Fibroblast of gingiva (primary cell): ENCODE data around the gene OR1F1.
A peak's percentile ranks its signal among the peaks of the same experiment; 100 is the strongest.
"Not testable (repeated sequence)": the region's sequence is repeated elsewhere in the genome, so short reads cannot be mapped to it uniquely, and the experiment has no call there.

ENCODE experiments used
- DNase-seq: peaks from one replicate; pipeline ENCODE4 v3.0.0-alpha.2; 2011; ENCODE audit warnings: low read depth

Gene OR1F1

DNA sequence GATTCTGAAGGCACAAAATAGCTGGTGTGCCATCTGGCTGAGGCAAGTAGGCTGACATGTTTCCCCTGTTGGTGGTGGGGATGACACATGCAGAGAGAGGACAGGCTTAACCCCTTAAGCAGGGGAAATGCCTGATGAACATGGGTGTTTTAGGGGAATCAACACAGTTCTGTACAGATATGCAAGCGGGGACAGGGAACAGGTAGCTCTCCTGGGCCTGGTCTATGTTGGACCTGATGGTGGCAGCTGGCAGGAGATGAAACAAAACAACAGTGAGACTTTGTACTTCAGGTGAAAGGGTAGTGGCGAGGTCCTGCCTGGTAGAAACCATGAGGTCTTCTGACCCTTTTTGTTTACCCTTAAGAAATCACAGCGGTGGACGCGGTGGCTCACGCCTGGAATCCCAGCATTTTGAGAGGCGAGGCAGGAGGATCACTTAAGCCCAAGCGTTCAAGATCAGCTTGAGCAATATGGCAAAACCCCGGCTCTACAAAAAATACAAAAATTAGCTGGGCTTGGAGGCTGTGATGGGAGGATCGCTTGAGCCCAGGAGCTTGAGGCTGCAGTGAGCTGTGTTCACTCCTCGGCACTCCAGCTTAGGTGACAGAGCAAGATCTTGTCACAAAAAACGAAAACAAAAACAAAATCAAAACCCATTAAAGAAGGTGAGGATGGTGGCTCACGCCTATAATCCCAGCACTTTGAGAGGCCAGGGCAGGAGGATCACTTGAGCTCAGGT lies 10.5 kb downstream of the OR1F1 start:
- no peak for DNase-seq

GRCh38 chr16:3202903-3203539 lies 15.0 kb downstream of the OR1F1 start:
- DNase-seq = no peak

- DNase-seq = not testable (repeated sequence)
Observed at GRCh38 chr16:3205939-3206338, 17.9 kb downstream of the OR1F1 start.

DNA sequence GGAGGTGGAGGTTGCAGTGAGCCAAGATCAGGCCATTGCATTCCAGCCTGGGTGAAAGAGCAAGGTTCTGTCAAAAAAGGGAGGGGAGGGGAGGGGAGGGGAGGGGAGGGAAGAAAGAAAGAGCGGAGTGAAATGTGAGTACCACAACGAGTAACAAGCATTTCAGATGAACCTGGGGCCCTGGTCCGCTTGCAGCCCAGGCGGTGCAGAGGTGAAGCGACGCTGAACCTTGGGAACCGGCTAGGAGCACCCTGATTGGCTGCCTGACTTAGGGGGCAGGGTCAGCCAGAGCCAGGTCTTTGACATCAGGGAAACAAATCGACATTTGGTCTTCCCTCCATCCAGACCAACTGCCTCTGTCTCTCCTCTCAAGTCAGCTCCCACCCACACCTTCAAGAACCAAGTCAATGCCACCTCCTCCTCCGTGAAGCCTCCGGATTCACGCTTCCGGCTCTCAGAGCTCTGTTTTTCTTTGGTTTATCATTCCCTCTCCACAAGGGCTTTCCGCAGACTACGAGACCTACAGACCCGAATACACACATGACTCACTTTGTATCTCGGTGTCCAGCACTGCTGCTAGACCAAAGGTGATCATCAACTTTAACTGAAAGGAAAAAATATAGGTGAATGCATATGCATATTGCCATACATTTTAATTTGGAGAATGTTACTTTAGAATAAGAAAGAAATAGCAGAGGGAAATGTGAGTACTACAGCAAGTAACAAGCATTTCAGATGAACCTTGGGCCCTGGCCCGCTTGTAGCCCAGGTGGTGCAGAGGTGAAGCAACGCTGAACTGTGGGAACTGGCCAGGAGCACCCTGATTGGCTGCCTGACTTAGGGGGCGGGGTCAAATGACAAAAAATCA lies 19.3 kb downstream of the OR1F1 start:
- no peak for DNase-seq

DNA sequence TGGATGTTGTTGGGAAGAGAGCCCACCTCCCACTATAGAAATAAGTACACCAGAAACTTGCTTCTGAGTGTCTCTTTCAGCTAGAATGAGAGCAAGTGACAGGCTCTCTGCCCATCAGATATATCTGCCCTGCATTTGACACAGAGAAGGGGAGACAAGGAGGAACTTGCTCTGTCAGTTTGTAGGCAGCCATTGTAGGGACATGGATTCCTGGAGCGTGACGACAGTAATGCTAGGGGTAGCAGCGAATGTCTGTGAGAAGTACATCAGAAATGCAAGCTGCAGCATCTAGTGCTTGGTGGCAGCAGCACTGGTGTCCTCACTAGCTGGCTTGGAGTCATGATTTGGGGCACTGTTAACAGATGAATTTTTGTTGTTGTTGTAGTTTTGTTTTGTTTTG lies 24.0 kb downstream of the OR1F1 start:
- no peak for DNase-seq

DNA sequence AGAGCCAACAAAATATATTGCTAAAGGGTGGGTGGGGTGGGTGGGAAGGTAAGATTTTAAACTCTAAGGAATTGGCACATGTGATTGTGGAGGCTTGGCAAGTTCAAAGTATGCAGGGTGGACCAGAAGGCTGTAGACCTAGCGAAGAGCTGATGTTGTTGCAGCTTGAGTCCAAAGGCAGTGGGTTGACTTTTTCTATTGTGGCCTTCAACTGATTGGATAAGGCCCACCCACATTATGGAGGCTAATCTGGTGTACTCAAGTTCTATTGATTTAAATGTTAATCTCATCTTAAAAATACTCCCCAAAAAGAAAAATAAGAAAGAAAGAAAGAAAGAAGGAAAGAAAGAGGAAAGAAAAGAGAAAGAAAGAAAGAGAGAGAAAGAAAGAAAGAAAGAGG lies 24.6 kb downstream of the OR1F1 start:
- DNase-seq = no peak

GRCh38 chr16:3214904-3215600 lies 27.0 kb downstream of the OR1F1 start:
- no peak for DNase-seq

DNA sequence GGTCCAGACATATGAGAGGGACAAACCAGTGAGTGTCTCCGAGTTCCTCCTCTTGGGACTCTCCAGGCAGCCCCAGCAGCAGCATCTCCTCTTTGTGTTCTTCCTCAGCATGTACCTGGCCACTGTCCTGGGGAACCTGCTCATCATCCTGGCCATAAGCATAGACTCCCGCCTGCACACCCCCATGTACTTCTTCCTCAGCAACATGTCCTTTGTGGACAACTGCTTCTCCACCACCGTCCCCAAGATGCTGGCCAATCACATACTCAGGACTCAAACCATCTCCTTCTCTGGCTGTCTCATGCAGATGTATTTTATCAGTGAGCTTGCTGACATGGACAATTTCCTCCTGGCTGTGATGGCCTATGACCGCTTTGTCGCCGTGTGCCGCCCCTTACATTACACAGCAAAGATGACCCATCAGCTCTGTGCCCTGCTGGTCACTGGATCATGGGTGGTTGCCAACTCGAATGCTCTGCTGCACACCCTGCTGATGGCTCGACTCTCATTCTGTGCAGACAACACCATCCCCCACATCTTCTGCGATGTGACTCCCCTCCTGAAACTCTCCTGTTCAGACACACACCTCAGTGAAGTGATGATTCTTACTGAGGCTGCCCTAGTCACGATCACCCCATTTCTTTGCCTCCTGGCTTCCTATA lies 27.7 kb downstream of the OR1F1 start:
- DNase-seq = no peak

GRCh38 chr16:3216263-3216640 lies 28.2 kb downstream of the OR1F1 start:
- DNase-seq = no peak

DNA sequence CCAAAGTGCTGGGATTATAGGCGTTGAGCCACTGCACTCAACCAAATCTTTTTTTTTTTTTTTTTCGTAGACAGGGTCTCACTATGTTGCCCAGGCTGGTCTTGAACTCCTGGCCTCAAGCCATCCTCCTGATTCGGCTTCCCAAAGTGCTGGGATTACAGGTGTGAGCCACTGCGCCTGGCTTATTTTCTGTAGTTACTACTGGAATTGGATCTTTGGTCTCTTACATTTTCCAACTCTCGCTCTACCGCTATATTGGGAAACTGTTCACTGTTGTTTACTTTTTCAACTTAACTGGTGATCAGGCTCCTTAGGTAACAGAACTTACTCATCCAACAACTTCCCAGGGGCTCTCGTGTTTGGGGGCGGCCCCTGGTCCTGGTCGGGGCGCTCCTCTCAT lies 32.8 kb downstream of the OR1F1 start:
- DNase-seq = no peak

GRCh38 chr16:3223913-3224515 lies 36.0 kb downstream of the OR1F1 start:
- no peak for DNase-seq

- no peak for DNase-seq
Observed at GRCh38 chr16:3234543-3234856, 46.5 kb downstream of the OR1F1 start.

- DNase-seq = peak; percentile 95
Observed at GRCh38 chr16:3234857-3235561, 47.0 kb downstream of the OR1F1 start, which contains the start of gene ZNF200. ZNF200 (minus strand) TSS chr16:3235158; CDS start chr16:3233755, 1,403 bp downstream.

GRCh38 chr16:3235856-3236669 lies 48.1 kb downstream of the OR1F1 start:
- no peak for DNase-seq

DNA sequence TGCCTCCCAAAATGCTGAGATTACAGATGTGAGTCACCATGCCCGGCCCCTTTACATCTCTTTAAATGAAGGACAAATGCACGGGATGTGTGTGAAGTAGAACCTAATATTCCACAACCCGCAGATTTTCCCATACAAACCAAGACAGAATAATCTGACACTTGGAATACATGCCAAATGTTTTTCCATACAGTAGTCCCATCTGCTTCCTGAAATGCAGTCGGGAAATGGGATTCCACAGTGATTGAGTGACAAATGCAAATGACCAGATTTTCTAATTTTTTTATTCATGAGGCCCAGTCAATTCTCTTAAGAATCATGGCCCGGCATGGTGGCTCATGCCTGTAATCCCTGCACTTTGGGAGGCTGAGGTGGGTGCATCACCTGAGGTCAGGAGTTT lies 53.8 kb downstream of the OR1F1 start:
- no peak for DNase-seq

DNA sequence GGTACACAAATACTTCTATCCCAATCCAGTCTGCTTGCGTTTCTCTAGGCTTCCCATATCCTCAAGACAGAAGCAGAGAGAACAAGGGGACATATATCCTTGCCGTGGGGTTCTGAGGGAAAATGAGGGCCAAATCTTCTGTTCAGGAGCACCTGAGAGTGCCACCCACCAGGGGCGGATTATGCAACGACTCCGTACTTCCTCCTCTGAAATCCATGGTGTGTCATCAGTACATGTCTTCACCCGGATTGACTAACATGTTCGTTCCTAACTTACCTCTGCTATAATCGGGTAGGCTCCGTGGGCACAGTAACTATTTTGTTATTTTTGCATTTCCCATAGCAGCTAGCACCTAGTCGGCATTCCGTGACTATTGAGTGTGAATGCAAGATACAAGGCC lies 54.7 kb downstream of the OR1F1 start:
- DNase-seq = no peak

- no peak for DNase-seq
Observed at GRCh38 chr16:3243882-3244281, 55.9 kb downstream of the OR1F1 start.

DNA sequence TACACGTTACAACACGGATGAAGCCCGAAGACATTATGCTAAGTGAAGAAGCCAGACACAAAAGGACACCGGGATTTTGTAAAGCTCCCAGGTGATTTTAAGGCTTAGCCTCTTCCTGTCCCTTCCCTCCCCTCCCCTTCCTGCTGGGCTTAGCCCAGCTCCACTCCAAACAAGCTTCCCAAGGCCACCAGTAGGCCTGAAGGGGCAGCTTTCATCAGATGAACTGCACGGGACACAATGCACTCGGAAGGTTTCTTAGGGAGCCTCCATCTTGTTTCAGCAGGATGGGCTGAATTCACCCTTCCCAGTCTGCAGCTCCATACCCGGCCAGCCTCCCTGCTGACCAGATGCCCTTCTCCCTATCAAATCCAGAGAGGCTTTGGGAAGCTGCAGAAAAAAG lies 58.0 kb downstream of the OR1F1 start:
- DNase-seq = no peak

- DNase-seq = no peak
Observed at GRCh38 chr16:3246876-3247275, 58.9 kb downstream of the OR1F1 start.

DNA sequence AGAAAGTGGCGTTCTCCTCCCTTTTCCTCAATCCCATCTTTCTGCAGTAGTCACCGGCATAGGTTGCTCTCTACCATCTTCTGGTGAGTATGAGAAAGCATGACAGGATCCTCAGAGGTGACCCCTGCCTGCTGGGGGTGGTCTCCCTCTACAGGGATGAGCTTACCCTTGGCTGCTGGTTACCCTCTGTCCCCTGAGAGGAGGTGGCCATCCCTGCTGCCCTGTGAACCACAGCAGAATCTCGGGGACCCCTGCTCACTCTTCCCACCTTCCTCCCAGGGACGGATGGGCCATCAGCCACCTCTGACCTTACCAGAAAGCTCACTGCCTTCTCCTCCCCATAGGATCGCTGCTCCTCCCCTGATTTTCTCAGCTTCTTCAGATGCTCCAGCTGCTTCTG lies 60.6 kb downstream of the OR1F1 start:
- no peak for DNase-seq
